Activated CD8-positive, alpha-beta memory T cell treated with anti-CD3 and anti-CD28 coated beads, Interleukin-2, amount 50 U/mL, for 24 hours (primary cell): ENCODE results near the gene PGLYRP3.

ENCODE experiments used
- DNase-seq: peaks from one replicate; pipeline ENCODE4 v3.0.0-alpha.2; 2020; ENCODE audit errors: extremely low read depth

PGLYRP3 gene

GRCh38 chr1:153312570-153313186 is at the start of gene PGLYRP3:
PGLYRP3 (minus strand) TSS chr1:153312952; CDS start chr1:153310665, 2,287 bp downstream.
- no peak for DNase-seq

- DNase-seq = no peak
Observed at GRCh38 chr1:153362187-153362775, 49.5 kb upstream of the PGLYRP3 start.

- DNase-seq = no peak
Observed at GRCh38 chr1:153361480-153362109, 48.8 kb upstream of the PGLYRP3 start.

GRCh38 chr1:153360592-153361479 is 48.1 kb upstream of the PGLYRP3 start:
- no peak for DNase-seq

- no peak for DNase-seq
Observed at GRCh38 chr1:153360190-153360589, 47.4 kb upstream of the PGLYRP3 start.

GRCh38 chr1:153359241-153359640 is 46.5 kb upstream of the PGLYRP3 start:
- no peak for DNase-seq

- DNase-seq = no peak
Observed at GRCh38 chr1:153358691-153358975, 45.9 kb upstream of the PGLYRP3 start.

GRCh38 chr1:153357853-153358690 is 45.3 kb upstream of the PGLYRP3 start, which contains the start of gene S100A9:
S100A9 (plus strand) TSS chr1:153357854; CDS start chr1:153358284, 430 bp downstream.
- DNase-seq = no peak

GRCh38 chr1:153357076-153357852 is 44.5 kb upstream of the PGLYRP3 start:
- no peak for DNase-seq

GRCh38 chr1:153356392-153357075 is 43.8 kb upstream of the PGLYRP3 start:
- no peak for DNase-seq

GRCh38 chr1:153355445-153356071 is 42.8 kb upstream of the PGLYRP3 start:
- DNase-seq = no peak

- no peak for DNase-seq
Observed at GRCh38 chr1:153354515-153355193, 41.9 kb upstream of the PGLYRP3 start.

- DNase-seq = no peak
Observed at GRCh38 chr1:153353226-153353947, 40.6 kb upstream of the PGLYRP3 start.

GRCh38 chr1:153352523-153352922 is 39.8 kb upstream of the PGLYRP3 start:
- no peak for DNase-seq

GRCh38 chr1:153350321-153350957 is 37.7 kb upstream of the PGLYRP3 start:
- DNase-seq = no peak

- DNase-seq = no peak
Observed at GRCh38 chr1:153349363-153350320, 36.9 kb upstream of the PGLYRP3 start.
